HG02885 (cell line): ENCODE measurements around the gene MEX3D.

Experiments used
- ATAC-seq: cut with Tn5 transposase; IDR thresholded peaks from one replicate; pipeline ENCODE4 v1.9.1; 2021; ENCODE audit warnings: mild to moderate bottlenecking; ENCODE audit not compliant: unreplicated experiment, poor library complexity

MEX3D gene

GRCh38 chr19:1575323-1576241, 7.5 kb upstream of the MEX3D start:
- no peak for ATAC-seq

- no peak for ATAC-seq
These were observed 6.4 kb upstream of the MEX3D start for GRCh38 chr19:1574354-1575136.

- ATAC-seq = no peak
These were observed 4.7 kb upstream of the MEX3D start for GRCh38 chr19:1572795-1573194.

GRCh38 chr19:1571358-1571757, 3.2 kb upstream of the MEX3D start:
- ATAC-seq = no peak

GRCh38 chr19:1570836-1571235, 2.7 kb upstream of the MEX3D start:
- ATAC-seq = no peak

GRCh38 chr19:1569997-1570396, 1.9 kb upstream of the MEX3D start:
- ATAC-seq = no peak

GRCh38 chr19:1567848-1568227, 287 bp downstream of the MEX3D start:
- ATAC-seq = peak; percentile 11

- no peak for ATAC-seq
These were observed 843 bp downstream of the MEX3D start for GRCh38 chr19:1567116-1567847.

- ATAC-seq = no peak
These were observed 1.6 kb downstream of the MEX3D start for GRCh38 chr19:1566392-1567115.

- no peak for ATAC-seq
These were observed 4.9 kb downstream of the MEX3D start for GRCh38 chr19:1563251-1563650.

- ATAC-seq = no peak
These were observed 6.8 kb downstream of the MEX3D start for GRCh38 chr19:1561236-1561842.

GRCh38 chr19:1560286-1560882, 7.7 kb downstream of the MEX3D start:
- ATAC-seq = no peak

- no peak for ATAC-seq
These were observed 9.6 kb downstream of the MEX3D start for GRCh38 chr19:1558552-1558951.

GRCh38 chr19:1556390-1557070, 11.6 kb downstream of the MEX3D start:
- no peak for ATAC-seq

- no peak for ATAC-seq
These were observed 12.4 kb downstream of the MEX3D start for GRCh38 chr19:1555487-1556389.

- no peak for ATAC-seq
These were observed 13.2 kb downstream of the MEX3D start for GRCh38 chr19:1554968-1555367.

GRCh38 chr19:1553415-1553814, 14.7 kb downstream of the MEX3D start:
- no peak for ATAC-seq
